Measurements from ENCODE around the gene AJM1. TPM values are rescaled to one million over a fixed set of nuclear protein-coding genes. Genes with fewer than 3 reads are reported as not detected.

Gene AJM1
- total RNA-seq, 2 donors from 2014 or later, result 4.3 to 12.9 TPM

- no peak for ATAC-seq (replicated peaks)
- Mint-ChIP-seq H3K27ac (no peak overlapping the region), H3K4me3 (no peak overlapping the region), H3K4me1 (peaks cover 4% of the 10 kb centered on the region), H3K27me3 (no peaks in the 10 kb centered on the region), H3K36me3 (ENCODE audit: low read depth) (peaks cover 11% of the 10 kb centered on the region), H3K9me3 (no peaks in the 10 kb centered on the region)
Measured at GRCh38 chr9:136804509-136805206, 37.6 kb upstream of the AJM1 start.

GRCh38 chr9:136805207-136805740 is 37.0 kb upstream of the AJM1 start:
- Mint-ChIP-seq H3K27me3 (no peaks in the 10 kb centered on the region), H3K4me1 (peaks cover 4% of the 10 kb centered on the region), H3K36me3 (ENCODE audit: low read depth) (peaks cover 17% of the 10 kb centered on the region), H3K9me3 (no peaks in the 10 kb centered on the region), H3K4me3 (no peak overlapping the region), H3K27ac (no peak overlapping the region)
- ATAC-seq (replicated peaks), result no peak

GRCh38 chr9:136806067-136806466 is 36.2 kb upstream of the AJM1 start:
- H3K4me3 Mint-ChIP-seq, result peak overlapping the region; percentile 81
- H3K9me3 Mint-ChIP-seq, result no peaks in the 10 kb centered on the region
- peaks cover 21% of the 10 kb centered on the region for H3K36me3 Mint-ChIP-seq (ENCODE audit: low read depth)
- peak overlapping the region; percentile 87 for H3K27ac Mint-ChIP-seq
- H3K27me3 Mint-ChIP-seq, result no peaks in the 10 kb centered on the region
- no peak for ATAC-seq (replicated peaks)
- H3K4me1 Mint-ChIP-seq, result peaks cover 4% of the 10 kb centered on the region

GRCh38 chr9:136806631-136807201 is 35.6 kb upstream of the AJM1 start:
- H3K4me1 Mint-ChIP-seq, result peaks cover 4% of the 10 kb centered on the region
- H3K9me3 Mint-ChIP-seq, result no peaks in the 10 kb centered on the region
- peak overlapping the region; percentile 87 for H3K27ac Mint-ChIP-seq
- no peak for ATAC-seq (replicated peaks)
- H3K4me3 Mint-ChIP-seq, result peak overlapping the region; percentile 81
- H3K36me3 Mint-ChIP-seq (ENCODE audit: low read depth), result peaks cover 23% of the 10 kb centered on the region
- H3K27me3 Mint-ChIP-seq, result no peaks in the 10 kb centered on the region

- Mint-ChIP-seq H3K27me3 (no peaks in the 10 kb centered on the region), H3K9me3 (no peaks in the 10 kb centered on the region), H3K36me3 (ENCODE audit: low read depth) (peaks cover 24% of the 10 kb centered on the region), H3K27ac (peak within 1 kb of the TSS; percentile 87), H3K4me1 (peaks cover 4% of the 10 kb centered on the region), H3K4me3 (peak within 1 kb of the TSS; percentile 92)
- peak; percentile 92 for ATAC-seq (replicated peaks)
Measured at GRCh38 chr9:136807281-136808074, 34.8 kb upstream of the AJM1 start, which contains the start of gene RABL6. TSS of gene RABL6 (plus strand) at chr9:136807948. CDS start at chr9:136808197, 249 bp downstream.

- H3K36me3 Mint-ChIP-seq (ENCODE audit: low read depth), result peaks cover 31% of the 10 kb centered on the region
- H3K4me1 Mint-ChIP-seq, result peaks cover 9% of the 10 kb centered on the region
- peak; percentile 25 for ATAC-seq (replicated peaks)
- no peaks in the 10 kb centered on the region for H3K9me3 Mint-ChIP-seq
- H3K27ac Mint-ChIP-seq, result peak overlapping the region; percentile 80
- peak overlapping the region; percentile 92 for H3K4me3 Mint-ChIP-seq
- no peaks in the 10 kb centered on the region for H3K27me3 Mint-ChIP-seq
Measured at GRCh38 chr9:136808075-136808805, 34.0 kb upstream of the AJM1 start.

GRCh38 chr9:136808806-136809158 is 33.5 kb upstream of the AJM1 start:
- Mint-ChIP-seq H3K4me3 (peak overlapping the region; percentile 92), H3K27me3 (no peaks in the 10 kb centered on the region), H3K27ac (peak overlapping the region; percentile 80), H3K36me3 (ENCODE audit: low read depth) (peaks cover 37% of the 10 kb centered on the region), H3K9me3 (no peaks in the 10 kb centered on the region), H3K4me1 (peaks cover 11% of the 10 kb centered on the region)
- ATAC-seq (replicated peaks), result no peak

GRCh38 chr9:136814725-136815421 is 27.4 kb upstream of the AJM1 start:
- no peak overlapping the region for H3K4me3 Mint-ChIP-seq
- H3K27me3 Mint-ChIP-seq, result no peaks in the 10 kb centered on the region
- ATAC-seq (replicated peaks), result no peak
- peak overlapping the region; percentile 58 for H3K27ac Mint-ChIP-seq
- H3K36me3 Mint-ChIP-seq (ENCODE audit: low read depth), result peaks cover 67% of the 10 kb centered on the region
- peaks cover 16% of the 10 kb centered on the region for H3K4me1 Mint-ChIP-seq
- no peaks in the 10 kb centered on the region for H3K9me3 Mint-ChIP-seq

GRCh38 chr9:136815422-136815782 is 26.9 kb upstream of the AJM1 start:
- no peaks in the 10 kb centered on the region for H3K9me3 Mint-ChIP-seq
- no peak overlapping the region for H3K4me3 Mint-ChIP-seq
- peaks cover 63% of the 10 kb centered on the region for H3K36me3 Mint-ChIP-seq (ENCODE audit: low read depth)
- ATAC-seq (replicated peaks), result no peak
- peaks cover 16% of the 10 kb centered on the region for H3K4me1 Mint-ChIP-seq
- peak overlapping the region; percentile 58 for H3K27ac Mint-ChIP-seq
- no peaks in the 10 kb centered on the region for H3K27me3 Mint-ChIP-seq

- Mint-ChIP-seq H3K9me3 (no peaks in the 10 kb centered on the region), H3K4me1 (peaks cover 4% of the 10 kb centered on the region), H3K27me3 (no peaks in the 10 kb centered on the region), H3K36me3 (ENCODE audit: low read depth) (peaks cover 45% of the 10 kb centered on the region), H3K4me3 (no peak overlapping the region), H3K27ac (no peak overlapping the region)
- ATAC-seq (replicated peaks), result no peak
Measured at GRCh38 chr9:136820971-136821825, 21.1 kb upstream of the AJM1 start.

GRCh38 chr9:136821826-136822544 is 20.3 kb upstream of the AJM1 start:
- Mint-ChIP-seq H3K27me3 (no peaks in the 10 kb centered on the region), H3K4me1 (peaks cover 4% of the 10 kb centered on the region), H3K4me3 (no peak overlapping the region), H3K36me3 (ENCODE audit: low read depth) (peaks cover 42% of the 10 kb centered on the region), H3K27ac (no peak overlapping the region), H3K9me3 (no peaks in the 10 kb centered on the region)
- ATAC-seq (replicated peaks), result no peak

- Mint-ChIP-seq H3K4me1 (peaks cover 4% of the 10 kb centered on the region), H3K36me3 (ENCODE audit: low read depth) (peaks cover 28% of the 10 kb centered on the region), H3K4me3 (no peak overlapping the region), H3K27ac (no peak overlapping the region), H3K27me3 (no peaks in the 10 kb centered on the region), H3K9me3 (no peaks in the 10 kb centered on the region)
- ATAC-seq (replicated peaks), result no peak
Measured at GRCh38 chr9:136823136-136824046, 18.9 kb upstream of the AJM1 start.
